Measurements from ENCODE around the gene AIMP2.
"Not testable (repeated sequence)": the region's sequence is repeated elsewhere in the genome, so short reads cannot be mapped to it uniquely, and the experiment has no call there.

AIMP2 gene

DNA sequence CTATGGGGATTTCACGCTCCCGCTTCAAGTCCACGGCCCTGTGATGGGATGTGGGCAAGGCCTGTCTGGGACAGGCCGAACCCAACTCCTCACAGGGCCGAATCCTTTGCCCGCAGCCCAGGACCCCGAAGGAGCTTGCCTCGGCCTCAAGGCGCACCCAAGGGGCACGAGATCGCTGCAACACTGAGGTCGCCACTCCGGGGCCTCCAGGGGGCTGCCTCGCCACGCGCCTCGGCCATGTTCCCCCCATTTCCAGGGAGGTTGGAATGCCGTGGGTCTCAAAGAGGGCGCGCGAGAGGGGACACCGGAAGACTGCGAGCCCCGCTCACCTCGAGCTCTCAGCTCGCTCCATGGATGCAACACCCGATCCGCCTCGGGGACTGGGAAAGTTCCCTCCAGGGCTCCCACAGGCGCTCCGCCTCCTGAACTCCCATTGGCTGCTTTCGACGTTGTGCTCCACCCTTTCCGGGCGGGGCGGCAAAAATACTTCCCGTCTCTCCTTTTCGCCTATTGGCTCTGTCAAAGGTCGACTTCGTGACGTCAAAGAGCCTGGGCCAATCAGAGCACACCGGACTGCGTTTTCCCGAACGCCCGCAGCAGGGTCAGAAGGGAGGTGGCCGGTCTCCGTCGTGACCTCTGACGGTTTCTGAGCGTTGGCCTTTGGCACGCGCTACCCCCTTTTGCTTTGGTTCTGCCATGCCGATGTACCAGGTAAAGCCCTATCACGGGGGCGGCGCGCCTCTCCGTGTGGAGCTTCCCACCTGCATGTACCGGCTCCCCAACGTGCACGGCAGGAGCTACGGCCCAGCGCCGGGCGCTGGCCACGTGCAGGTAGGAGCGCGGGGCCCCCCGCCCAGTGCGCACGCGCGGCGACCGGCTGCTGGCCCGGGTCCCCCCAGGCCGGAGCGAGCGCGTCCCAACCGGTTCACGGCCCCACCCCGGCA is at the start of gene AIMP2, which contains the start of gene PMS2:
Gene AIMP2 (plus strand): TSS at position 605 of the 944 bp plus-strand sequence. CDS start 92 bp downstream, at position 697.
Gene PMS2 (minus strand): TSS at position 382 of the 944 bp plus-strand sequence. CDS start 30 bp downstream, at position 352.
- peak; percentile 98 to 99 for DNase-seq

DNA sequence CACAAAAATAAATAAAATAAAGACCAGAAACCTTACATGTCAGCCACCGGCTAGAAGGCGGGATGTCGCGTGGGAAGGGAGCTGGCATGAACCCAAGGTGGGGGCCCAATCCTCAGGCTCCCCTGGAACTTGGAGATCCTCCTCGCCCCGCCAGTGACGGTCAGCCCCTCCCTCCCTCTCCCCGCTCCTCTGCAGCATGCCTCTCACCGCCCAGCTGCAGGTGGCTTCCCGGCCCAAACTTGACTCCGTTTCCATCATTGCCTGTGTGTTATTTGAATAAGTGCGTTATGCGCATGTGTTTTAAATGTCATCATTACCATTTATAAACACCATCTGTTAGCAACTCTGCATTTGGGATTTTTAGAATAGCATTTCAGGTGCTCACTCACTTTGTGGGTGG is 45.9 kb upstream of the AIMP2 start:
- not testable (repeated sequence) for DNase-seq

DNA sequence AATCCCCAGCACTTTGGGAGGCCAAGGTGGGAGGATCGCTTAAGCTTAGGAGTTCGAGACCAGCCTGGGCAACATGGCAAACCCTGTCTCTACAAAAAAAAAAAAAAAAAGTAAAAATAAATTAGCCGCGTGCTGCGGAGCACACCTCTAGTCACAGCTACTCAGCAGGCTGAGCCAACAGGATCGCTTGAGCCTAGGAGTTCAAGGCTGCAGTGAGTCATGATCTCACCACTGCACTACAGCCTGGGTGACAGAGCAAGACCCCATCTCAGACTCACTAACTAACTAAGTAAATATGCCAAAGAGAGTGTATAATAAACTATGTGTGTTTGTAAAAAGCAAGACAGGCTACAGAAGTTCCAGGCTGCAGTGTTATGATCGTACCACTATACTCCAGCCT is 45.3 kb upstream of the AIMP2 start:
- DNase-seq, result not testable (repeated sequence)

DNA sequence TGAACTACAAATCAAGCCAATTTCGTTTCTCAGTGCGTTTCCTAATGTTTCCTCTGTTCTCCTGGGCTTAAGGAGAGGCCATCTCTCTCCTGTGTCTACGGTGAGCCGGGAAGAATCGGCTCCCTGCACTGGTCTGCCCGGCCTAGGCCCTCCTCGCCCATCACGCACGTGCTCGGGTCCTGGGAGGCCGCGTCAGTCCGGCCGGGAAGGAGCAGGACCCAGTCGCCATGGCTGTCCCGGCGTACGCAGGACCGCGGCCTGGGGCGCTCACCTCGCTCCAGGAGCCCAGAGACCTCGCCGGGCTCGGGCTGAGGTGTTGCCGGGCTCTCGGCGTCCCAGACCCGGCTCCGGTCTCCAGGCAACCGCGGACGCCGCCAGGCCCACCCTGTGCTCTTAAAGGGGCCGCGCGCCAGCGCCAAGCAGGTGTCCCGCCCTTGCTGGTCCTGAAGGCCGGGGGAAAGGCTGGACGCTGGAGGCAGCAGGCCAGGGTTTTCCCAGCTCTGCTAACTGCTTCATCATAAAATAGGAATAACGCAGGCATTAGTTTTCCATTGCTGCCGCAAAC is 38.6 kb upstream of the AIMP2 start, which contains the start of gene RSPH10B:
Gene RSPH10B (minus strand): TSS at position 343 of the 565 bp plus-strand sequence. CDS start 3,573 bp downstream, outside the sequence.
- DNase-seq, result not testable (repeated sequence)

DNA sequence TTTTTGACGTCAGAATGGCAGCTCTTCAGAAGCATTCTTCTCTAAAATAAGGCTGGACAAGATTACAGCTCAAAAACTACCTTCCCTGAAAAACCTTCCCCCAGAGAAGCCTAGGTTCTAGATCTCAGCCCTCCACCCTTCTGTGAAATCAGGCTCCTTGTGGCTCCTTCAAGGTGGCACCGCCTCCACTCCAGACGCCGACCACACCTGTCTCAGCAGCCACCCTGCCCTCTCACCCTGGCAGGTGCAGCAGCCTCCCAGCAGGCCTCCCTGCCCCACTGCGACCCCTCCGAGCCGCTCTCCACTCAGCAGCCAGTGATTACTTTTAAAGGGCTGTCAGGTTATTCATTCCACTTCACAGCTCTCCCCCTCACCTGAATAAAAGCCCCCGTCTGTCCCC is 35.5 kb upstream of the AIMP2 start:
- not testable (repeated sequence) for DNase-seq

DNA sequence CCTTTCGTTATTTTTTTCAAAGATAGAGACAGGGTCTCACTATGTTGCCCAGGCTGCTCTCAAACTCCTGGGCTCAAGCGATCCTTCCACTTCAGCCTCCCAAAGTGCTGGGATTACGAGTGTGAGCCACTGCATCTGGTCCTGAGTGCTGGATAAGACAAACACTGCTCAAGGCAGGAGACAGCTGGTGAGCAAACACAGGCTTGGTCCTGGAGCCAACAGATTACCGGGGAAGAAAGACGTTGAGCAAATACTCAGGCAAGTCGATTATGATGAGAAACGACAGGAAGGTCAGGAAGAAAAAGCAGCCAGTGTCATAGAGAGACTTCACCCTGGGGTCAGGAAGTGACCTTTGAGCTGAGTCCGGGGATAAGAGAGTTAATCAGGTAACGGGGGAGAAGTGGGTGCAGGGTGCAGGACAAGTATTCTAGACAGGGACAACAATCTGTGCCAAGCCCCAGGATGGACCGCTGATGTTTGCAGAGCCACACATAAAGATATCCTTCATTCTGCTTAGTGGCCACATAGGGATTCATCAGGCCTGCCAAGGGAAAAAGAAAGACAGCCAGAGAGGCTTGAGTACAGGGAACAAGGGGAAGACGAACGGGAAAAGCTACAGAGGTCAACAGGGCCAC is 29.3 kb upstream of the AIMP2 start:
- not testable (repeated sequence) for DNase-seq

DNA sequence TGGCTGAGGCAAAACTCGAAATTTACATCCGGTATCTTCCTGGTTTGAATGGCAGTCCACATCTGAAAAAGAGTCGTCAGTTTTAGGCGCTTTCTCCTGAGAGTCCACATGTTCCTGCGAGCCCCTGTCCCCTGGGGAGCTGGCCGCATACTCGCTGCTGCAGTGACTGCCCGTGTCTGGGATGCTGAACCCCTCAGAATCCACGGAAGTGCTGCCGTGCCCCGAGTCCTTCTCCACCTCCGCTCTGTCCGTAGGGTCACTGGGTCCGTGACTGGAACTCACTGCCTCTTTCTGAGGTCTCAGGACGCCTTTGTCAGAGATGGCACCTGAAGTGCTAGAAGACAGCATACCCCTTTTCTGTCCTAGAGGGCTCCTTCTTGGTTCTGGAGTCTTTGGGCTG is 22.0 kb upstream of the AIMP2 start:
- DNase-seq, result not testable (repeated sequence)

DNA sequence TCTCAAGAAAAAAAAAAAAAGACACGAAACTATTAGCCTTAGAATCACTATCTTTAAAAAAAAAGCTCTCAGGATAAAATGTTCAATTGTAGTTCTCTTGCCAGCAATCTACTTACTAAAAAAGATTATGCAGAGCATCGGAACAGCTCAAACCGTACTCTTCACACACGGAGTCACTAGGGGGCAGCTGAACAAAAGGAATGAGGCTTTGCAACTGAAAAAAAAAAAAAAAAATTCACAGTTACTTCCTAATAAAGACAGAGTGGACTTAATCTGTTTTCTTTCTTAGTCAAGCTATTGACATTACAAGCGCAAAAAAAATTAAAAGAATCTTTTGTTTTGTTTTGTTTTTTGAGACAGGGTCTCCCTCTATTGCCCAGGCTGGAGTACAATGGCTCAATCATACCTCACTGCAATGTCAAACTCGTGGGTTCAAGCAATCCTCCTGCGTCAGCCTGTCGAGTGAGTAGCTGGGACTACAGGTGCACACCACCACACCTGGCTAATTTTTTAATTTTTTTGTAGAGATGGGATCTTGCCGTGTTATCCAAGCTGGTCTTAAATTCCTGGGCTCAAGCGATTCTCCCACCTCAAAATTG is 11.8 kb upstream of the AIMP2 start:
- DNase-seq, result peak in 1 of 2 experiments; percentile 27

DNA sequence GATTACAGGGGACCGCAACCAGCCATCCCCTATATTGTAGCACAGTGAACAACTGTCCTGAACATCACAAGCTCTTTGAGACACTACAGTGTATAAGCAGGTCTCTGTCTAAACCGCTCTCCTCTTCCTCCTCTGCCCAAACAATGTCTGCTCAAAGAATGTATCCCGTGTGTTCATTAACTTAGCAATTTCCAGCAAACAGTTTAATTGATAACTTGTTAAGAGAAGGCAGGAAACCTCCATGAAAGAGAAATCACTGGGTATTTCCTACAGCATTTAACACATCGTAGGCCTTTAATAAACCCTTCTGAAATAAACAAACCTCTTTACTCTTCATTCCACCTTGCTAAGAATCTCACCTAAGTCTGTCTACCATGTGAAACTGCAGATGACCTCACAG is 1.7 kb upstream of the AIMP2 start:
- no peak for DNase-seq

DNA sequence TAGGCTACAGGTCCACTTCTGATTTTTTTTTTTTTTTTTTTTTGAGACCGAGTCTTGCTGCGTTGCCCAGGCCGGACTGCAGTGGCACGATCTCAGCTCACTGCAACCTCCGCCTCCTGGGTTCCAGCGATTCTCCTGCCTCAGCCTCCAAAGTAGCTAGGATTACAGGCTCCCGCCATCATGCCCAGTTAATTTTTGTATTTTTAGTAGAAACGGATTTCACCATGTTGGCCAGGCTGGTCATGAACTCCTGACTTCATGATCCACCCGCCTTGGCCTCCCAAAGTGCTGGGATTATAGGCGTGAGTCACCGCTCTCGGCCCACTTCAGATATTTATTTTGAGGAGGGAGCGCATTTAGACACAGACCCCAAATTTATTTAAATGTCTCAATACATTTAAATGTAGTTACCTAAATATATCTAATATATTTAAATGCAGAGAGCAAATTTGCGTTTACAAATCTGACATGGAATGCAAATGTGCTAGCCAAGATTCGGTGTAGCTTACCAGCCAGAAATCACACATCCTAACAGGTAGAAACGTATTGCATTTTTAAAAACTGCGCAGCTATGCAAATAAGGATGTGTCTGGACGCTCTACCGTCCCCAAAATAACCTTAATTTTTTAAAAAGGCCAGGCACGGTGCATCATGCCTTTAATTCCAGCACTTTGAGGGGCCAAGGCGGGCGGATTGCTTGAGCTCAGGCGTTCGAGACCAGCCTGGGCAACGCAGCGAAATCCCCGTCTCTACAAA is 1.1 kb upstream of the AIMP2 start:
- DNase-seq, result not testable (repeated sequence)

DNA sequence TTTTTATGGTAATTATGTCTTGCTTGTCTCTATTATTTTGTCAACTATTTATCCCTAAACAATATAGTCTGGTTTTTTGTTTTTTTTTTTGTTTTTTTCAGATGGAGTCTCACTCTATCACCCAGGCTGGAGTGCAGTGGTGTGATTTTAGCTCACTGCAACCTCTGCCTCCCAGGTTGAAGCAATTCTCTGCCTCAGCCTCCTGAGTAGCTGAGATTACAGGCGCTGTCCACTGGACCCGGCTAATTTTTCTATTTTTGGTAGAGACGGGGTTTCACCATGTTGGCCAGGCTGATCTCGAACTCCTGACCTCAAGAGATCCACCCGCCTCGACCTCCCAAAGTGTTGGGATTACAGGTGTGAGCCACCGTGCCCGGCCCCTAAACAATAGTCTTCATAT is 1.3 kb downstream of the AIMP2 start:
- not testable (repeated sequence) for DNase-seq

DNA sequence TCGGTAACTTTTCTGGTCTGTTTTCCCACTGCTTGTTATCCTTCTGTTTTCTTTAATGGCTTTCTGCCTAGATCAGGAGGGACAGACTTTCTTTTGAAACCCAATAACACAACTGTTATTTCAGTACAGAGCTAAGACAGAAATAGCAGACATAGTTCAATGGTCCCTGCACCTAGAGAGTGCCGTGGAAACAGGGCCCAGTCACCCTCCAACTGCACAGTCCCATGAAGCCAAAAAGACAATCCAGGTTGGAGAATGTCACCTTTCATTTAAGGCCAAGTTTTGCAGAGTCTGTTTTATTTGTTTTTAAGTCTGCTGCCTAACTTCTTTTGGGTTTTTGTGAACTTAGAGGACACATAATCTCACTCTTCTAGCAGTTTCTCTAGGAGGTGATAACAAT is 2.5 kb downstream of the AIMP2 start:
- DNase-seq, result no peak

DNA sequence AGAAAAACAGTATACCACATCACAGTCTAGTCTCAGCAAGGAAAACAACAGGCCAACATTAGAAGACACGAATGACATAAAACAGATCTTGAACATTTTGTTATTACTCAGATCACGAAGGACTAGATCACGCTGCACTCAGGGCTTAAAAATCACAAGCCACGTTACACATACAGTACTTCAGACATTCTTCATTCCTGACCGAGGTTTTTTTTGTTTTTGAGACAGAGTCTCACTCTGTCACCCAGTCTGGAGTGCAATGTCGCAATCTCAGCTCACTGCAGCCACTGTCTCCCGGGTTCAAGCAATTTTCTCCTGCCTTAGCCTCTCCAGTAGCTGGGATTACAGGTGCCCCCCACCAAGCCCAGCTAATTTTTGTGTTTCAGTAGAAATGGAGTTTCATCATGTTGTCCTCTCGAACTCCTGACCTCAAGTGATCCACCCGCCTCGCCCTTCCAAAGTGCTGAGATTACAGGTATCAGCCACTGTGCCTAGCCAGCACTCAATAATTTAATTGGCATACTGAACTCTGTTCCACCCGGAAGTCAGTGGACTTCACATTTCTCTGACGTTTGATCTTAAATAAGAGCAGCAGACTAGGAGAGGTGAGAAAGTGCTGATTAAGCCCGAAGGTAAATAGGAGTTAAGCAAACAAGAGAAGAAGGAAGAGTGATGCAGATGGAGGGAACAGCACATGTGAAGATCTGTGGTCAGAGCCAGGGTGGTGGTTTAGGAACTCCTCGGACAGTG is 3.5 kb downstream of the AIMP2 start:
- DNase-seq, result no peak

DNA sequence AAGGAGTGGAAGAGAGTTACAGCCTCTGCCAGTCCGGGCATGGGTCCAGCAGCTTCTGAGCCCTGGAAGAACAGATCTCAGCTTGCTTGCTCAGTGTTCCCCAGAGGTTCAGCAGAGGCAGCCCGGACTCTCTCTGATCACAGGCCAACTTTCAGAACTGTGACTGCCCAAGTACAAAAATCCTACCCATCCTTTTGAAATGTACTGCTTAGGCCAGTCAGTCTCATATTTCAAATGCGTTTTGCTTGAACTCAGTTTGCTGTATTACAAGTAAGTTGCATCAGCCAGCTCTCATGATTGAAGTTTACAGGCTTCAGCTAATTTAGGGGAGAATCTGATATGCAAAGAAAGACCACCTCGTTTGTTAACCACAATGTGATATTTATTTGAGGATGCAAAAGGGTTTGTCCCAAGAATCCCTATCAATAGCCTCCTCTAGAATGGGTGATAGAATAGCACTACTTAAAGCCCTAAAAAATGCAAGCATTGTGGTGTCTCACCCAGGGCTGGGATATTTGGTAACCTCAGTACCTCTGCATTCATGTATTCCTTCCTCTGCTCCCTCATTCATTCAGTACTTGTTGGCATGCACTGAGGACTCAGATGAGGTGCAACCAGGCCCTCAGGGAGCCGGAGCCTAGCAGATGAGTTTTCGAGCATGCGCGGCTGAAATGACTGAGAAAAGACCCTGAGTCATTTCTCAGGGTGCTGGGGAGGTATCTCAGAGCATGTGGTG is 7.0 kb downstream of the AIMP2 start:
- no peak for DNase-seq

DNA sequence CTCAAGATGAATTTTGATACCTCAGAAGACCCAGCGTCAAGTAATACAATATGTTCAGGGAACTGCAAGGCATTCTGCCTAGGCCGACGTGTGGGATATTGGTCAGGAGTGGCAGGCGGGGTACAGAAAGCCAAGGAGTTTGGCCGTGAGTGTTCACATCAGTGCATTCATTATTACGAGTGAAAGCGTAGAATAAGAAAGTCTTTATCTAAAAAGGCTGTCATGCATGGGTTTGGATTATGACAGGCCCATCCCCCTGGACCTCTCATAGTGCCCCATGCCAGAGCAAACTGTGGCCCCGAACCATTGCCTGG is 7.5 kb downstream of the AIMP2 start:
- DNase-seq, result no peak

DNA sequence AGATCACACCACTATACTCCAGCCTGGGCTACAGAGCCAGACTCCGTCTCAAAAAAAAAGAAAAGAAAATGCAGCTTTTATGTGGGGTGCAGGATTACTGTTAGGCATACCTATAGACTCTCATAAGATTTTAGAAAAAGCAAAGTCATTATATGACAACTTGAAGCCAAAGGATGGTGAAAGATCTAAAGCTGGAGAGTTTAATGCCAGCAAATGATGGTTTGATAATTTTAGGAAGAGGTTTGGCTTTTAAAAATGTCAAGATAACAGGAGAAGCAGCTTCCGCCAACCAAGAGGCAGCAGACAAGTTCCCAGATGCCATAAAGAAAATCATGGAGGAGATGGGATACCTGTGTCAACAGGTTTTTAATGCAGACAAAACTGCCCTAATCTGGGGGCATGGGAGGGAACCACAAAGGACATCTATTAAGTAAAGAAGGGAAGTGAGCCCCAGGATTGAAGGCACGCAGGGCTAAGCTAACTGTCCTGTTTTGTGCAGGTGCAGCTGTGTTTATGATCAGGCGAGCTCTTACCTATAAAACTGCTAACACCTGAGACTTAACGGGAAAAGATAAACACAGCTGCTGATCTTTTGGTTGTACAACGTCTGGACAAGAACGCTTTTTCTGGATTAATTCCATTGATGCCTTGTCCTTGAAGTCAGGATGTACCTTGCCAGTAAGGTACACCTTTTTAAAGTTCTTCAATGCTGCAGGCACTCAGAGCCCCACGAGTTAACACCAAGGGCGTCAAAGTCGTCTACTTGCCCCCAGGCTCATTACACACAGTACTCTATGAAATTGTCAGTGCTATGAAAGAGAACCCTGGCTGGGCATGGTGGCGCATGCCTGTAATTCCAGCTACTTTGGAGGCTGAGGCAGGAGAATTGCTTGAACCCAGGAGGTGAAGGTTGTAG is 11.6 kb downstream of the AIMP2 start:
- no peak for DNase-seq

DNA sequence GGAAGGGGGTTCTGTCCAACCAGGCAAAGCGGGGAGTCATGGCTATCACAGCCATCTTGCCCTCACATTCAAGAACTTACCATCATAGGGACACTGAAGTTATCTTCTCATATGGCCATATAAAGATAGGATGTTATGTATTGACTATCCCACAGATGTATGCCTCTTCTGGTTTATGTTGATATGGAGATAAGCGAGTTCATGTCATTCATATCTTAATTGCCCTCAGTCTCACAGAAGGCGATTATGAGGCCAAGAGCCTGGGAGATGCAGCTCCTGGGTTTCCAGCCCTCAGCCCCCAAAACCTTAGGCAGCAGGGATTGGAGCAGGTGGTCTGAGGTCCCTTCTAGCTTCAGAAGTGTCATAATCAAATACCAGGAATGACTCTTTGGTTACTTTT is 13.6 kb downstream of the AIMP2 start:
- no peak for DNase-seq

DNA sequence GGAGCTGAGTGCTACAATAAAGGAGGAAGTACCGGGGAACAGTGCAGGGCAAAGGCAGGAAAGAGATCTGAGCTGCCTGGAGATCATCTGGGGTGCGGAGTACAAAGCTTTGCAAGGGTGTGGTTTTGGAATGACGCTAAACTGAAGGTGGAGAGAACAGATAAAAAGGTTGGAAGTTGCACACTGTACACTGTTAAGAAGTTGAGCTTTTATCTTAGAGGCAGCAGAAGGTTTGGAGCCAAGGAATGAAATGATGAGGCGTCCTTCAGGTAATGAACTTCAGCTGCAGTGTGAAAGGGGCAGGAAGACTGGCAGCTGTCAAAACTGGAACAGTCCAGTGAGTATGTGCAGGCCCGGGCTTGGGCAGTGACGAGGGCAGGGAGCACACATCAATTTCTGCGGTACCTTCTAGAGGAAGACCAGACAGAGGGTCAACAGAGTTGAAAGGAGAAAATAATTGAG is 14.9 kb downstream of the AIMP2 start:
- no peak for DNase-seq

DNA sequence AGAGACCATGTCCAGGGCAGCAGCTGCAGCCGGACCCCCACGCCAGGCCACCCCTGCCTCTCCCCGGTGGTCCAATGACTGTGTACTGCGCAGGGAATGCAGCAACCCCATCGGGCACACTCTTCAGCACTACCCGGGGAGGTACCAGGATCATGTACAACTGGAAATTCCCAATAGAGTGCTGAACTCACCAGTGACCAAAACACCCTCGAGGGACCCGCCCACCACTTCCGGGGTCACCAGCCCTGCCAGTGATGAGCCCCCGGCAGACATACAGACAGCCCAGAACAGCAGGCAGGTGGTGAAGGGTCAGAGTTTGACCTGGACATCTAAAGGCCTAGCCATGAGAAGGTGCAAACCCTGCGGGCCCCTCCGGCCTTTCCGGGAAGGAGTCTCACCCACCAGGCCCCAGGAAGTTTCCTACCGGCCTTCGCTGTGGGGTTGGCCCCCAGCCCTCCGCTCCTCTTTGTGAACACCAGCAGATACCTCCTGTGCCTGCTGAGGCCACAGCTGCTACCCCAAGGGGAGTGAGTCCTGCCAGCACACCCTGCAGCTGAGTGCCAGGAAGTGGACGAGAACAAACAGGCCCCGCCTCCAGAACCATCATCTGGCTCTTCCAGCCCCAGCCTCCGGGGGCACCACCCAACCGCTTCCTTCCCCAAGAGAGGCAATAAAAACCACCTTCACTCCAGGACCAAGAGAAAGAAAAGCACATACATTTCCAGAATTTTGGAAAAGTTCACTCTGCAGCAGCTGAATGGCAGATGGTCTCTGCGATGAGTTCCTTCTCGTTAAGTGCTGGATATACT is 17.1 kb downstream of the AIMP2 start:
- peak; percentile 54 to 66 for DNase-seq

Data from activated CD4-positive, alpha-beta T cell treated with anti-CD3 and anti-CD28 coated beads, Interleukin-2, amount 50 U/mL, for 48 hours (primary cell).